GM18861 (cell line): Measurements from ENCODE around the gene EOLA1.
"Not testable (repeated sequence)": the region's sequence is repeated elsewhere in the genome, so short reads cannot be mapped to it uniquely, and the experiment has no call there.

Experiments used
- ATAC-seq: cut with Tn5 transposase; IDR thresholded peaks from one replicate; pipeline ENCODE4 v1.9.1; 2021; ENCODE audit not compliant: unreplicated experiment

The EOLA1 gene

GRCh38 chrX:149595214-149595613 is 54.4 kb downstream of the EOLA1 start, which contains the start of gene HSFX2:
HSFX2 (minus strand) TSS chrX:149595314; CDS start chrX:149594700, 614 bp downstream.
- not testable (repeated sequence) for ATAC-seq

GRCh38 chrX:149595943-149596342 is 55.1 kb downstream of the EOLA1 start:
- not testable (repeated sequence) for ATAC-seq
